Measurements from ENCODE around the gene TOMM6.

DNA sequence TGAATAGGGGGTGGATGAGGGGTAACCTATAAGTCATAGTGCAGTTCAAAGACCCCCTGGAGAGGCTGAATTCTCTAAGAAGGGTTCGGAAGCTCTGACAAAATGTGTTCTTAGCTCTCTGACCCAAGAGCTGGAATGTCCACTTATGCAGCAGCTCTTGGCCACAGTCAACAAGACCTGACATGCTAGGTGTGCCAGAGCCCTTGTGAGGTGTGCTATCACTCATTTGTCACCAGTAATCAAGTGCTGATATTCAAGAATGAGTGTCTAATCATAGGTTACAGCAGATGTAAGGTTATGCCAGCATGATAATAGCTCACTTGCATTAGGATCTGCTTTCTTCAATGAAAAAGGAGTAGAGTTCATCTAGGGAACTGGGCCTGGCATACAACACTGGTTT, 28.1 kb downstream of the TOMM6 start:
- TF ChIP-seq, protein P1, sequence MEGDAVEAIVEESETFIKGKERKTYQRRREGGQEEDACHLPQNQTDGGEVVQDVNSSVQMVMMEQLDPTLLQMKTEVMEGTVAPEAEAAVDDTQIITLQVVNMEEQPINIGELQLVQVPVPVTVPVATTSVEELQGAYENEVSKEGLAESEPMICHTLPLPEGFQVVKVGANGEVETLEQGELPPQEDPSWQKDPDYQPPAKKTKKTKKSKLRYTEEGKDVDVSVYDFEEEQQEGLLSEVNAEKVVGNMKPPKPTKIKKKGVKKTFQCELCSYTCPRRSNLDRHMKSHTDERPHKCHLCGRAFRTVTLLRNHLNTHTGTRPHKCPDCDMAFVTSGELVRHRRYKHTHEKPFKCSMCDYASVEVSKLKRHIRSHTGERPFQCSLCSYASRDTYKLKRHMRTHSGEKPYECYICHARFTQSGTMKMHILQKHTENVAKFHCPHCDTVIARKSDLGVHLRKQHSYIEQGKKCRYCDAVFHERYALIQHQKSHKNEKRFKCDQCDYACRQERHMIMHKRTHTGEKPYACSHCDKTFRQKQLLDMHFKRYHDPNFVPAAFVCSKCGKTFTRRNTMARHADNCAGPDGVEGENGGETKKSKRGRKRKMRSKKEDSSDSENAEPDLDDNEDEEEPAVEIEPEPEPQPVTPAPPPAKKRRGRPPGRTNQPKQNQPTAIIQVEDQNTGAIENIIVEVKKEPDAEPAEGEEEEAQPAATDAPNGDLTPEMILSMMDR (IDR thresholded peaks at IDR 0.05 in 2 of 3, conservative IDR thresholded peaks at IDR 0.05 in 1 of 3; ENCODE audit: borderline replicate concordance in 1 of 3, insufficient read depth in 1 of 3, low read depth in 2 of 3, low read length in 2 of 3): no peak
- TF ChIP-seq SRF (IDR thresholded peaks at IDR 0.05; ENCODE audit: low read depth) (no peak), EZH2 (IDR thresholded peaks at IDR 0.05) (no peak), SP1 (IDR thresholded peaks at IDR 0.05; ENCODE audit: low read depth) (no peak), POLR2AphosphoS5 (IDR thresholded peaks at IDR 0.05; ENCODE audit: low read depth, low read length) (no peak), POLR2A (IDR thresholded peaks at IDR 0.05; ENCODE audit: borderline replicate concordance, extremely low read depth, insufficient read depth, insufficient read length) (no peak), JUND (IDR thresholded peaks at IDR 0.05) (no peak), EGR1 (IDR thresholded peaks at IDR 0.05; ENCODE audit: low read depth) (no peak)
- TF ChIP-seq, protein P2, sequence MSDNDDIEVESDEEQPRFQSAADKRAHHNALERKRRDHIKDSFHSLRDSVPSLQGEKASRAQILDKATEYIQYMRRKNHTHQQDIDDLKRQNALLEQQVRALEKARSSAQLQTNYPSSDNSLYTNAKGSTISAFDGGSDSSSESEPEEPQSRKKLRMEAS (IDR thresholded peaks at IDR 0.05): no peak
- TF ChIP-seq, protein P3, sequence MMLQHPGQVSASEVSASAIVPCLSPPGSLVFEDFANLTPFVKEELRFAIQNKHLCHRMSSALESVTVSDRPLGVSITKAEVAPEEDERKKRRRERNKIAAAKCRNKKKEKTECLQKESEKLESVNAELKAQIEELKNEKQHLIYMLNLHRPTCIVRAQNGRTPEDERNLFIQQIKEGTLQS (IDR thresholded peaks at IDR 0.05): no peak
